Esophagus (tissue), 2 donors: ENCODE data around the gene NOX4. TPM values are rescaled to one million over a fixed set of nuclear protein-coding genes. Genes with fewer than 3 reads are reported as not detected.
"Not testable (repeated sequence)": the region's sequence is repeated elsewhere in the genome, so short reads cannot be mapped to it uniquely, and the experiment has no call there.

Source experiments
- H3K27ac ChIP-seq, 2 donors: one replicate each; pipeline ENCODE4 v1.5.1; 2013; ENCODE audit warnings: low read depth in 2 of 2, mild to moderate bottlenecking in 2 of 2, inconsistent platforms in 1 of 2, low read length in 1 of 2, moderate library complexity in 1 of 2
- H3K27me3 ChIP-seq, 2 donors: one replicate each; pipeline ENCODE4 v1.6.1; 2013; ENCODE audit warnings: low read length in 2 of 2, control low read depth in 1 of 2, mild to moderate bottlenecking in 1 of 2; ENCODE audit not compliant: insufficient read depth in 2 of 2, control insufficient read depth in 1 of 2
- H3K36me3 ChIP-seq, 2 donors: one replicate each; pipeline ENCODE4 v1.6.1; 2013; ENCODE audit warnings: low read length in 1 of 2; ENCODE audit not compliant: control insufficient read depth in 2 of 2, insufficient read depth in 2 of 2
- H3K4me1 ChIP-seq, 2 donors: one replicate each; pipeline ENCODE4 v1.6.1; 2013; ENCODE audit warnings: low read length in 1 of 2; ENCODE audit not compliant: control insufficient read depth in 2 of 2, insufficient read depth in 2 of 2
- H3K4me3 ChIP-seq, 2 donors: one replicate each; pipeline ENCODE4 v1.5.1; 2013; ENCODE audit warnings: low read length in 2 of 2, mild to moderate bottlenecking in 2 of 2, low read depth in 1 of 2, moderate library complexity in 1 of 2
- H3K9me3 ChIP-seq, 2 donors: one replicate each; pipeline ENCODE4 v1.6.1; 2013; ENCODE audit warnings: mild to moderate bottlenecking in 2 of 2, low read depth in 1 of 2, low read length in 1 of 2, moderate library complexity in 1 of 2; ENCODE audit not compliant: control insufficient read depth in 2 of 2, insufficient read depth in 1 of 2
- WGBS, 2 donors: extraction: QIAGEN DNeasy Blood & Tissue Kit; methylation state at CpG; one replicate each; pipeline ENCODE4 v1.1.7; 2013; 5-methylcytosine and 5-hydroxymethylcytosine counted together
- polyA plus RNA-seq, 2 donors: library from polyadenylated mRNA; stranded (reverse); fragments of 200-250 nt; gene quantifications; one replicate each; pipeline ENCODE4 v1.2.3, GENCODE V29; 2013
- donor health status: healthy with polysubstance abuse.
- donor health status: Bipolar disorder and iron deficiency.

The NOX4 gene
- polyA plus RNA-seq, 2 donors: 0.20 to 0.43 TPM

DNA sequence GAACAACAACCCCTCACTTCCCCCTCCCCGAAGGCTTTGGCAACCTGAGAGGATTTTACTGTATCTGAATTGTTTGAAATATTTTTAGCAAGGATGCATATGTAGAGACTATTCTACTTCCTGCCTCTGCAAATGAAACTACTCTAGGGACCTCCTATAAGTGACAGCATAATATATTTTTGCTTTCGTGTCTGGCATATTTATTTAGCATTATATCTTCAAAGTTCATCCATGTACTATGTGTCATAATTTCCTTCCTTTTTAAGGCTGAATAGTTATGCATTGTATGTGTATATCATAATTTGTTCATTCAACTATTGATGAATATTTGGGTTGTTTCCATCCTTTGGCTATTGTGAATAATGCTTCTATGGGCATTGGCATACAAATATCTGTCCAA, 153.1 kb downstream of the NOX4 start:
- WGBS, 2 donors: 50% methylated on average over 2 of the region's 2 CpGs

GRCh38 chr11:89337100-89337650, 154.0 kb downstream of the NOX4 start:
- H3K27ac ChIP-seq, H3K36me3 ChIP-seq, H3K9me3 ChIP-seq, H3K4me3 ChIP-seq, H3K27me3 ChIP-seq, H3K4me1 ChIP-seq: not testable (repeated sequence)
- 65 to 70% methylated on average over 4 of the region's 4 CpGs for WGBS, 2 donors

More for the DNA sequence above, 153.1 kb downstream of the NOX4 start:
- H3K4me3 ChIP-seq, H3K4me1 ChIP-seq, H3K9me3 ChIP-seq, H3K27ac ChIP-seq, H3K36me3 ChIP-seq, H3K27me3 ChIP-seq: not testable (repeated sequence)

DNA sequence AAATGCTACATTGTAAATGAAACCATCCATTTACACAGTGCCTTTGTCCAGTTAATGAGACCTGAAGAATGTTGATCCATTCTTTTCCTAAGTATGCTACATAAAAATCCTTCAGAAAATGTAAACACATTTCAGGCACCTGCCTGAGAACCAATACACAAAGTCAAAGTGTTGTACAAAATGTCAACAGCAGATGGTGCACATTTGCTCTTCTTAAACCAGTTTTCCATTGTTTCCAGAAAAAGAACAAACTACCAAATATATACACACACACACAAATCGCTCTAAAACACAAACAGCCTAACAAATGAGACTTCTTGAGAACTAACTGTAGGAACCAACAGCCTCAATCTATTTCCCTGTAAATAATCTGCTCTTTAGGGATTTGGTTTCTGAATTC, 157.5 kb downstream of the NOX4 start:
- H3K4me3 ChIP-seq, H3K27me3 ChIP-seq, H3K27ac ChIP-seq, H3K4me1 ChIP-seq, H3K9me3 ChIP-seq, H3K36me3 ChIP-seq: not testable (repeated sequence)
- WGBS, 2 donors: 24 to 33% methylated on average over 1 of the region's 1 CpG

DNA sequence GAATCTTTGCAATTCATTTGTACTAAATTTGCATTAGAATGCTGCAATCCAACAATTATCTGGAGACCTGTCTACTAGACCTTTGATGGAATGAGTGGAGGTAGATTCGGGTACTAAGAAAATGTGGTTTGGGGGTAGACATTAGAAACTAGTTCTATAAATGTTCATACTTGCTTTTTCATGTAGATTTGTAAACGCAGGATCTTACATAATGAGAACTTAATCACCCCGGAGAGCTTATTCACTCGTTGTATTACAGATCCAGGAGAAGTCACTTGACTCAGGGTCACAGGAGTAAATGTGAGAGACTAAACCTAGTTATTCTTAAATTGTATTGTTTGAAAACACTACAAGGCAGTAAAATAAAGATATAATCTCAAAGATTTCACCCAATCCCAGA, 159.2 kb downstream of the NOX4 start:
- H3K9me3 ChIP-seq, H3K36me3 ChIP-seq, H3K4me1 ChIP-seq, H3K27ac ChIP-seq, H3K27me3 ChIP-seq, H3K4me3 ChIP-seq: not testable (repeated sequence)
- 39 to 49% methylated on average over 4 of the region's 4 CpGs for WGBS, 2 donors

- no peaks in the 10 kb centered on the region for H3K27me3 ChIP-seq
- WGBS, 2 donors: 52 to 62% methylated on average over 5 of the region's 5 CpGs
- H3K4me1 ChIP-seq: no peaks in the 10 kb centered on the region
- H3K4me3 ChIP-seq: no peak overlapping the region
- no peak overlapping the region for H3K27ac ChIP-seq
- no peaks in the 10 kb centered on the region for H3K36me3 ChIP-seq
- H3K9me3 ChIP-seq: no peaks in the 10 kb centered on the region
Measured at GRCh38 chr11:89327885-89328284, 163.3 kb downstream of the NOX4 start.

DNA sequence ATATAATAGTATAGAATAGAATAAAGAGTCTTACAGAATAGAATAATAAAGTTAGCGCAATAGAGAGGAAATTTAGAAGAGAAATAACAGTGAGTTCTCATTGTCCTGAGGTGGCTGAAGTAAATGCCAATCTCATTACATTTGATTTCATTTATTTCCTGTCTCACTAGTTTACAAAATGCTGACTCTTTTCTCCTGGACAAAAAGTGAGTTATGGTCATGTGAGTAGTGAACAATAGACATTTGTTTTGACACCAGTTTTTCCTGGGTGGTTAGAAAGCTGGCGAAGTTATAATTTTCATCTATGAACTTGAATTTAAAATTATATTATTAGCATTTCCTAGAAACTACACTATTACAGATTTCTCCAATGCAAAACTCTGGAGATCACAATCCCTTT, 169.8 kb downstream of the NOX4 start:
- WGBS, 2 donors: 87% methylated on average over 2 of the region's 2 CpGs
- Histone ChIP-seq H3K36me3 (no peaks in the 10 kb centered on the region), H3K27me3 (no peaks in the 10 kb centered on the region), H3K4me1 (no peaks in the 10 kb centered on the region), H3K27ac (no peak overlapping the region), H3K4me3 (no peak overlapping the region), H3K9me3 (no peaks in the 10 kb centered on the region)

DNA sequence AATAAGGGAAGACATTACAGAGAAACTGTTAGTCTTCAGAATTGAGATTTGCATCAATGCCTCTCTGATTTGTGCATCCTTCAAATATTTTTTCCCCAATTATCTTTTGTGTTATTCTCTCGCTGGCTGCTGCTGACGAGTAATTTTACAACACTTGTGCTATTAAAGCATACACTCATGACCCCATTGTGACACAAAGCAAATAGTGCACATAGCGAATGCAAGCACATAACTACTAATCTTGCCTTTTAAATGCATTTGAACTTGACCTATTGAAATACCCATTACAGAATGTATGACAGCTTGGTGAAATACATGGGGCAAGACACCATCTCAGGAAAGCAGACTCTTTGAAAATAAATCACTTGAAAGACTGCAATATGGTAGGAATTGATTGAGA, 180.6 kb downstream of the NOX4 start:
- not testable (repeated sequence) for H3K4me3 ChIP-seq

DNA sequence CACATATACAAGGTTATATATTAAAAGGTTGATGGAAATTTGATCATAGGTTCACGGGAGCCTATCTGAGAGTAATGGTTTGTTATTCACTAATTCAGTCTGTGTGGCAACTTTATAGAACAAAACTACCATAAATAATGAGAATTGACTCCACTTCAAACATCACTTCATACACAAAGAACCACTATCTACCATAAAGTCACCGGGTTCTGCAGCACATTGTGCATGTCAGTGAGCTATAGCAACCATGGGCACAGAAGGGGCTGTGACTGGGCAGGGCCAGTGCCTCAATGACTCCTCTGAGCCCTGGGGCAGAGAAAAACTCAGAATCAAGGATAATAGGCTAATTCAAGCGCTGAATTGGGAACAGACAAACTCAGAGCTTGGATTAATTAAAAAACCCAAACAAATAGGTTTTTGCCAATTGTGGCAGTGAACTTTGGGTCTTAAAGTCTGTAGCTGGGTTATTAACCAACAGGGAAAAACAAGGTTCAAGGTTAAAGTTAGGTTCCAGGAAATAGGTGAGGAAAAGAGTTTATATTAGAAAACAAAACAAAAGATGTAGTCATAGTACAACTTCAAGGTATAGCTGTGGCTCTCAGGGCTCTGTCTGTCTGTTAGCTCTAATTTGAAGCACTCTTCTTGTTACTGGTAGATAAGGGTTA, 181.7 kb downstream of the NOX4 start:
- not testable (repeated sequence) for H3K27me3 ChIP-seq, H3K4me3 ChIP-seq, H3K4me1 ChIP-seq, H3K27ac ChIP-seq, H3K36me3 ChIP-seq, H3K9me3 ChIP-seq
- 78 to 85% methylated on average over 3 of the region's 3 CpGs for WGBS, 2 donors

More for the DNA sequence above, 180.6 kb downstream of the NOX4 start:
- not testable (repeated sequence) for H3K9me3 ChIP-seq, H3K36me3 ChIP-seq, H3K27ac ChIP-seq, H3K4me1 ChIP-seq, H3K27me3 ChIP-seq
- 62 to 73% methylated on average over 3 of the region's 3 CpGs for WGBS, 2 donors

GRCh38 chr11:89308272-89308671, 182.9 kb downstream of the NOX4 start:
- H3K4me3 ChIP-seq, H3K36me3 ChIP-seq, H3K27ac ChIP-seq, H3K4me1 ChIP-seq, H3K27me3 ChIP-seq, H3K9me3 ChIP-seq: not testable (repeated sequence)
- WGBS, 2 donors: 60 to 63% methylated on average over 1 of the region's 1 CpG

DNA sequence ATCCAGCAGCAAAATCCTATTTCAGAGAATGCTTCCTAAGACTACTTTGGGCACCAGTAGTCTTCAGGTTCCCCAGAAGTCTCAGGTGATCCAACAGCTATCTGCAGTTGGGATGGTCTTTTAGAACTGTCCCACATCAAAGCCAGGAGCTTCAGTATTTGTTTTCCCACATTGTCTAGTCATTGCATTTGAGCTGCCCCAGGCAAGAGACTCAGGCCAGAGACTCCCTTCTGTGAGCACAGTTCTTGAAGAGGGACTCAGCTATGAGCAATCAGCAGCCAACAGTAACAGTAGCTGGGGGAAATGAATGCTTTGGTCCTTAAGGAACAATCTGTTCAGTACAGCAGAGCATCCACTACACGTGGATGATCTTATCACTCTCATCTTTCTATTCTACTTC, 188.1 kb downstream of the NOX4 start:
- not testable (repeated sequence) for H3K9me3 ChIP-seq
- 52 to 57% methylated on average over 1 of the region's 1 CpG for WGBS, 2 donors

More for the DNA sequence above, 188.1 kb downstream of the NOX4 start:
- not testable (repeated sequence) for H3K4me1 ChIP-seq, H3K27ac ChIP-seq, H3K36me3 ChIP-seq, H3K27me3 ChIP-seq, H3K4me3 ChIP-seq
